CD14-positive monocyte (primary cell): ENCODE results near the gene EDC3. TPM values are rescaled to one million over a fixed set of nuclear protein-coding genes. Genes with fewer than 3 reads are reported as not detected.
A peak's percentile ranks its signal among the peaks of the same experiment; 100 is the strongest.
"Not testable (repeated sequence)": the region's sequence is repeated elsewhere in the genome, so short reads cannot be mapped to it uniquely, and the experiment has no call there.

ENCODE experiments used
- DNase-seq, 3 donors: peaks; one replicate each; pipeline ENCODE4 v3.0.0-alpha.2; 2011 to 2022
- H2AFZ ChIP-seq: 2 replicates; pipeline ENCODE4 v1.6.0; 2012; ENCODE audit warnings: mild to moderate bottlenecking, low read depth, low read length, inconsistent platforms; ENCODE audit not compliant: insufficient read depth, poor library complexity, severe bottlenecking
- H3K27ac ChIP-seq, 2 donors: 1 replicate in 1 of 2; 2 replicates in 1 of 2; pipeline ENCODE4 v1.5.1; 2012 to 2013; ENCODE audit warnings: low read length in 2 of 2, control low read depth in 1 of 2, inconsistent platforms in 1 of 2, low read depth in 1 of 2, mild to moderate bottlenecking in 1 of 2
- H3K27me3 ChIP-seq, 2 donors: one replicate each; pipeline versions ENCODE4 v1.6.0 to v1.6.1; 2011 to 2013; ENCODE audit warnings: low read length in 2 of 2; ENCODE audit not compliant: control insufficient read depth in 2 of 2, insufficient read depth in 2 of 2
- H3K36me3 ChIP-seq, 2 donors: replicated peaks in 1 of 2; 1 replicate in 1 of 2; 2 replicates in 1 of 2; pipeline versions ENCODE4 v1.5.1 to v1.6.1; 2012 to 2013; ENCODE audit warnings: low read length in 2 of 2, control low read depth in 1 of 2, inconsistent platforms in 1 of 2, mild to moderate bottlenecking in 1 of 2; ENCODE audit not compliant: insufficient read depth in 2 of 2, control insufficient read depth in 1 of 2
- H3K4me1 ChIP-seq, 2 donors: 1 replicate in 1 of 2; 2 replicates in 1 of 2; pipeline versions ENCODE4 v1.5.1 to v1.6.1; 2012 to 2013; ENCODE audit warnings: low read length in 2 of 2, control low read depth in 1 of 2, inconsistent platforms in 1 of 2, mild to moderate bottlenecking in 1 of 2, moderate library complexity in 1 of 2; ENCODE audit not compliant: insufficient read depth in 2 of 2, control insufficient read depth in 1 of 2
- H3K4me2 ChIP-seq: replicated peaks from 2 replicates; pipeline ENCODE3; 2012; ENCODE audit warnings: low read length, moderate library complexity, mild to moderate bottlenecking; ENCODE audit not compliant: poor library complexity, severe bottlenecking; ENCODE audit errors: extremely low read depth
- H3K4me3 ChIP-seq, 3 experiments: fragments of 200-600 bp in 1 of 3; sonication (generic) in 1 of 3; replicated peaks in 1 of 3; 1 replicate in 2 of 3; 2 replicates in 1 of 3; pipeline ENCODE4 v1.5.1; 2011 to 2013; ENCODE audit warnings: low read length in 3 of 3, mild to moderate bottlenecking in 3 of 3, control low read depth in 2 of 3, low read depth in 2 of 3, inconsistent platforms in 1 of 3, moderate library complexity in 1 of 3
- H3K79me2 ChIP-seq: 2 replicates; pipeline ENCODE4 v1.6.0; 2012; ENCODE audit warnings: mild to moderate bottlenecking, control low read depth, inconsistent platforms, low read length, moderate library complexity; ENCODE audit not compliant: insufficient read depth
- H3K9ac ChIP-seq: 2 replicates; pipeline ENCODE4 v1.6.0; 2017; ENCODE audit warnings: low read length, mild to moderate bottlenecking; ENCODE audit not compliant: insufficient read depth, poor library complexity, severe bottlenecking
- H3K9me3 ChIP-seq, 2 donors: replicated peaks in 1 of 2; 1 replicate in 1 of 2; 2 replicates in 1 of 2; pipeline versions ENCODE4 v1.5.1 to v1.6.1; 2012 to 2013; ENCODE audit warnings: low read length in 2 of 2, control low read depth in 1 of 2; ENCODE audit not compliant: control insufficient read depth in 1 of 2, insufficient read depth in 1 of 2
- H4K20me1 ChIP-seq: 2 replicates; pipeline ENCODE4 v1.6.0; 2012; ENCODE audit warnings: mild to moderate bottlenecking, low read length, control low read depth, moderate library complexity; ENCODE audit not compliant: insufficient read depth
- H3K27ac Mint-ChIP-seq, 7 donors: one replicate each; pipeline ENCODE4 v1.8.0; 2020; ENCODE audit warnings: mild to moderate bottlenecking in 7 of 7, mixed read lengths in 7 of 7, moderate library complexity in 6 of 7, inconsistent platforms in 2 of 7
- H3K27me3 Mint-ChIP-seq, 3 donors: one replicate each; pipeline ENCODE4 v1.8.0; 2021 to 2022; ENCODE audit warnings: low read depth in 3 of 3, mild to moderate bottlenecking in 3 of 3, mixed read lengths in 3 of 3, moderate library complexity in 3 of 3, inconsistent platforms in 1 of 3
- H3K36me3 Mint-ChIP-seq, 2 donors: one replicate each; pipeline ENCODE4 v1.8.0; 2020; ENCODE audit warnings: mixed read lengths in 2 of 2, inconsistent platforms in 1 of 2, mild to moderate bottlenecking in 1 of 2
- H3K4me1 Mint-ChIP-seq: one replicate; pipeline ENCODE4 v1.8.0; 2020; ENCODE audit warnings: mild to moderate bottlenecking, mixed read lengths
- H3K4me3 Mint-ChIP-seq, 2 donors: one replicate each; pipeline ENCODE4 v1.8.0; 2020; ENCODE audit warnings: mild to moderate bottlenecking in 2 of 2, mixed read lengths in 2 of 2, moderate library complexity in 1 of 2
- H3K9me3 Mint-ChIP-seq, 7 donors: one replicate each; pipeline ENCODE4 v1.8.0; 2020 to 2022; ENCODE audit warnings: mixed read lengths in 7 of 7, mild to moderate bottlenecking in 6 of 7, moderate library complexity in 6 of 7, inconsistent platforms in 2 of 7
- WGBS: methylation state at CpG from one replicate; pipeline ENCODE4 v1.1.5; 2013; ENCODE audit warnings: missing lambda C conversion rate; ENCODE audit not compliant: insufficient coverage; 5-methylcytosine and 5-hydroxymethylcytosine counted together
- intact Hi-C, 2 donors: fragments of 100-400 bp; cut with micrococcal nuclease; formaldehyde crosslinking; loops; one replicate each; pipeline versions ENCODE4 v1.15.0 to v1.15.1; 2023
- polyA plus RNA-seq, 3 donors: library from polyadenylated mRNA; depleted of rRNA in 1 of 3; unstranded in 2 of 3; stranded (reverse) in 1 of 3; fragments of 300-500 nt in 2 of 3; fragments of >200 nt in 1 of 3; fragmentation: Illumina TruSeq in 2 of 3; gene quantifications; 1 replicate in 2 of 3; 2 replicates in 1 of 3; pipeline ENCODE4 v1.2.3, GENCODE V29; 2012 to 2021
- TF ChIP-seq, protein P1 (sequence below): fragments of 200-600 bp; IDR thresholded peaks from one replicate; pipeline ENCODE4 v1.8.0; 2022; ENCODE audit warnings: antibody characterized with exemption, mild to moderate bottlenecking

Gene EDC3
- polyA plus RNA-seq, 3 donors = 10.0 to 14.9 (median 10.5) TPM

GRCh38 chr15:74728699-74729098, 32.9 kb upstream of the EDC3 start:
- H3K9ac ChIP-seq, H4K20me1 ChIP-seq, H3K27ac Mint-ChIP-seq, DNase-seq, H2AFZ ChIP-seq, H3K9me3 Mint-ChIP-seq, H3K4me3 ChIP-seq, H3K36me3 Mint-ChIP-seq, intact Hi-C loops, H3K79me2 ChIP-seq, H3K4me2 ChIP-seq, H3K36me3 ChIP-seq, H3K4me3 Mint-ChIP-seq, H3K27ac ChIP-seq: not testable (repeated sequence)
- H3K4me1 Mint-ChIP-seq = peaks cover 10% of the 10 kb centered on the region
- Histone ChIP-seq H3K27me3 (peaks cover 28 to 50% of the 10 kb centered on the region in 2 donors), H3K9me3 (peaks cover 4 to 12% of the 10 kb centered on the region in 2 donors), H3K4me1 (peaks cover 13 to 15% of the 10 kb centered on the region in 2 donors)
- H3K27me3 Mint-ChIP-seq = peaks cover 48 to 61% (median 55%) of the 10 kb centered on the region in 3 donors
- WGBS = no CpG with 5 or more reads among the region's 30 CpGs

- H3K27me3 ChIP-seq = peaks cover 31 to 53% of the 10 kb centered on the region in 2 donors
- no peak overlapping the region for H3K27ac ChIP-seq
- H4K20me1 ChIP-seq = no peaks in the 10 kb centered on the region
- H3K9me3 Mint-ChIP-seq = peaks cover 0 to 10% (median 3%) of the 10 kb centered on the region in 7 donors
- H3K4me3 Mint-ChIP-seq = peak overlapping the region; percentile 54 to 86
- peaks cover 10% of the 10 kb centered on the region for H3K4me1 Mint-ChIP-seq
- no peaks in the 10 kb centered on the region for H3K36me3 ChIP-seq
- peaks cover 51 to 66% (median 61%) of the 10 kb centered on the region in 3 donors for H3K27me3 Mint-ChIP-seq
- H3K79me2 ChIP-seq = no peaks in the 10 kb centered on the region
- H3K4me3 ChIP-seq = no peak overlapping the region
- DNase-seq = no peak
- H3K4me2 ChIP-seq = no peak overlapping the region
- peaks cover 4% of the 10 kb centered on the region in 2 donors for H3K36me3 Mint-ChIP-seq
- peaks cover 13 to 15% of the 10 kb centered on the region in 2 donors for H3K4me1 ChIP-seq
- TF ChIP-seq, protein P1, sequence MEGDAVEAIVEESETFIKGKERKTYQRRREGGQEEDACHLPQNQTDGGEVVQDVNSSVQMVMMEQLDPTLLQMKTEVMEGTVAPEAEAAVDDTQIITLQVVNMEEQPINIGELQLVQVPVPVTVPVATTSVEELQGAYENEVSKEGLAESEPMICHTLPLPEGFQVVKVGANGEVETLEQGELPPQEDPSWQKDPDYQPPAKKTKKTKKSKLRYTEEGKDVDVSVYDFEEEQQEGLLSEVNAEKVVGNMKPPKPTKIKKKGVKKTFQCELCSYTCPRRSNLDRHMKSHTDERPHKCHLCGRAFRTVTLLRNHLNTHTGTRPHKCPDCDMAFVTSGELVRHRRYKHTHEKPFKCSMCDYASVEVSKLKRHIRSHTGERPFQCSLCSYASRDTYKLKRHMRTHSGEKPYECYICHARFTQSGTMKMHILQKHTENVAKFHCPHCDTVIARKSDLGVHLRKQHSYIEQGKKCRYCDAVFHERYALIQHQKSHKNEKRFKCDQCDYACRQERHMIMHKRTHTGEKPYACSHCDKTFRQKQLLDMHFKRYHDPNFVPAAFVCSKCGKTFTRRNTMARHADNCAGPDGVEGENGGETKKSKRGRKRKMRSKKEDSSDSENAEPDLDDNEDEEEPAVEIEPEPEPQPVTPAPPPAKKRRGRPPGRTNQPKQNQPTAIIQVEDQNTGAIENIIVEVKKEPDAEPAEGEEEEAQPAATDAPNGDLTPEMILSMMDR = no peak
- H3K9me3 ChIP-seq = peaks cover 4 to 12% of the 10 kb centered on the region in 2 donors
- no peak overlapping the region for H3K9ac ChIP-seq
- no peak overlapping the region for H2AFZ ChIP-seq
- 90% methylated on average over 3 of the region's 7 CpGs for WGBS
- H3K27ac Mint-ChIP-seq = no peak overlapping the region
- intact Hi-C loops = no loop called here
These were observed 31.9 kb upstream of the EDC3 start for GRCh38 chr15:74727727-74728126.
